ENCODE results near the gene PSD4. TPM values are rescaled to one million over a fixed set of nuclear protein-coding genes. Genes with fewer than 3 reads are reported as not detected.
"Not testable (repeated sequence)": the region's sequence is repeated elsewhere in the genome, so short reads cannot be mapped to it uniquely, and the experiment has no call there.

PSD4 gene
- total and polyA plus RNA-seq, 2 experiments from 2014 or later = 2.5 to 9.0 TPM

DNA sequence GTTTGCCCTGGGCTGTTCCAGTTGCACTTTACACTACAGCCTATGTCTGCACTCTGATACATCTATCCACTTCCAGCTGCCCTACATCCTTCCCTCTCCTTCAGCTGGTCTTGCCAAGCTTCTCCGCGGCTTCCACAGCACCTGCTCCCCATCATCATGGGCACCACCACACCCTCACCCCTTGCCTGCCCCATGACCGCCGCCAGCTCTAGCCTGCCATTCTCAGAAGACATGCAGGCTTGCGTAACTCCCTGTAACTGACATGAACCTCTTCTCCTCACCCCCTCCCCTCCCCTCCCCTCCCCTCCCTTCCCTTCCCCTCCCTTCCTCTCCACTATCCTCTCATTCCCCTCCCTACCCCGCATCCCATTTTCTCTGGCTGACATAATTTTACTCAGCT, 59.0 kb downstream of the PSD4 start:
- no peaks in the 10 kb centered on the region for H3K27me3 ChIP-seq
- H3K9me3 ChIP-seq (ENCODE audit: low read depth) = no peaks in the 10 kb centered on the region
- H3K4me3 ChIP-seq = no peak overlapping the region
- peaks cover 29% of the 10 kb centered on the region for H3K4me1 ChIP-seq (ENCODE audit: low read depth)
- H3K27ac ChIP-seq = no peak overlapping the region
- DNase-seq (ENCODE audit: low read depth in 1 of 2, low spot score in 1 of 2) = no peak
- TF ChIP-seq, protein P1, sequence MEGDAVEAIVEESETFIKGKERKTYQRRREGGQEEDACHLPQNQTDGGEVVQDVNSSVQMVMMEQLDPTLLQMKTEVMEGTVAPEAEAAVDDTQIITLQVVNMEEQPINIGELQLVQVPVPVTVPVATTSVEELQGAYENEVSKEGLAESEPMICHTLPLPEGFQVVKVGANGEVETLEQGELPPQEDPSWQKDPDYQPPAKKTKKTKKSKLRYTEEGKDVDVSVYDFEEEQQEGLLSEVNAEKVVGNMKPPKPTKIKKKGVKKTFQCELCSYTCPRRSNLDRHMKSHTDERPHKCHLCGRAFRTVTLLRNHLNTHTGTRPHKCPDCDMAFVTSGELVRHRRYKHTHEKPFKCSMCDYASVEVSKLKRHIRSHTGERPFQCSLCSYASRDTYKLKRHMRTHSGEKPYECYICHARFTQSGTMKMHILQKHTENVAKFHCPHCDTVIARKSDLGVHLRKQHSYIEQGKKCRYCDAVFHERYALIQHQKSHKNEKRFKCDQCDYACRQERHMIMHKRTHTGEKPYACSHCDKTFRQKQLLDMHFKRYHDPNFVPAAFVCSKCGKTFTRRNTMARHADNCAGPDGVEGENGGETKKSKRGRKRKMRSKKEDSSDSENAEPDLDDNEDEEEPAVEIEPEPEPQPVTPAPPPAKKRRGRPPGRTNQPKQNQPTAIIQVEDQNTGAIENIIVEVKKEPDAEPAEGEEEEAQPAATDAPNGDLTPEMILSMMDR (IDR thresholded peaks at IDR 0.05; ENCODE audit: low read depth, low read length) = no peak
- H3K36me3 ChIP-seq = no peaks in the 10 kb centered on the region

DNA sequence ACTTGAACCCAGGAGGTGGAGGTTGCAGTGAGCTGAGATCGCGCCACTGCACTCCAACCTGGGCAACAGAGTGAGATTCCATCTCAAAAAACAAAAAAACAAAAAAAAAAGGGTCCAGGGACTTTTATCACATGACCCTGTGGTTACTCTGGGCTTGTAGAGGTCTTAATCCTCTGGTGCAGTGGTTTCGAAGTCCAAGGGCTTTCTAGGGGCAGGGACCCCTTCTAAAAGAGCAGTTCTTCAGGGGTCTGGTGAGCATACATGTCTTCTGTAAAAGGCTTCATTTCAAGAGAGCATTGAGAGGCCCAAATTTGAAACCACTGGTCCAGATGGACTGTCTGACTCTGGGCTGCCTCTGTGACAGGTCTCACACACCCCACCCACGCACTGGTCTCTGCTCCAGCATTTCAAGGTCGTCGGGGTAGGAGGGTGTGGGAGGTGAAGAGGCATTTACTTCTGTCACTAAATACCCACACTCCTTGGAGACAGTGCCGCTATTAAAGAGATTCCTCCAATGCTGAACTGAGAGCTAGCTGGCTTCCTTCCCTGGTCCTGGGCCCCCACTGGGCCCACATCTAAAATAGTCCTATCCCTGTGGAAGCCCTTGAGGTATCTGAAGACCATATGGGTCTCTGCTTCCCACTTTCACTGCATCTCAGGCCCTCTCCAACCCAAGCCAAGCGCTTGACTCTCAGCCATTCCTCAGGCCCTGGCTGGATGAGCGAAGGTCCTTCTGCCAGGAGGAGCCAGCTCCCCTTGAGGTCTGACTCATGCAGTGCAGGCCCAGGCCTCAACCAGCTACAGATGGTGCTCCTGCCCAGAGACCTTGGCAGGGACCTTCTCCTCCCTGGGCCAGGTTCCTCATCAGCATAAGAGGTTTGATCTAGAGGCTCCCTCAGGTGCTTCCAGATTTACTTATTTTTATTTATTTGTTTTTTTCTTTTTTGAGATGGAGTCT, 60.1 kb downstream of the PSD4 start:
- Histone ChIP-seq H3K36me3 (no peaks in the 10 kb centered on the region), H3K27ac (no peak overlapping the region), H3K9me3 (ENCODE audit: low read depth) (no peaks in the 10 kb centered on the region), H3K4me3 (no peak overlapping the region), H3K27me3 (no peaks in the 10 kb centered on the region), H3K4me1 (ENCODE audit: low read depth) (peaks cover 27% of the 10 kb centered on the region)
- TF ChIP-seq, protein P1 (IDR thresholded peaks at IDR 0.05; ENCODE audit: low read depth, low read length) = peak; percentile 18
- peak in 1 of 2 donors; percentile 7 for DNase-seq (ENCODE audit: low read depth in 1 of 2, low spot score in 1 of 2)

DNA sequence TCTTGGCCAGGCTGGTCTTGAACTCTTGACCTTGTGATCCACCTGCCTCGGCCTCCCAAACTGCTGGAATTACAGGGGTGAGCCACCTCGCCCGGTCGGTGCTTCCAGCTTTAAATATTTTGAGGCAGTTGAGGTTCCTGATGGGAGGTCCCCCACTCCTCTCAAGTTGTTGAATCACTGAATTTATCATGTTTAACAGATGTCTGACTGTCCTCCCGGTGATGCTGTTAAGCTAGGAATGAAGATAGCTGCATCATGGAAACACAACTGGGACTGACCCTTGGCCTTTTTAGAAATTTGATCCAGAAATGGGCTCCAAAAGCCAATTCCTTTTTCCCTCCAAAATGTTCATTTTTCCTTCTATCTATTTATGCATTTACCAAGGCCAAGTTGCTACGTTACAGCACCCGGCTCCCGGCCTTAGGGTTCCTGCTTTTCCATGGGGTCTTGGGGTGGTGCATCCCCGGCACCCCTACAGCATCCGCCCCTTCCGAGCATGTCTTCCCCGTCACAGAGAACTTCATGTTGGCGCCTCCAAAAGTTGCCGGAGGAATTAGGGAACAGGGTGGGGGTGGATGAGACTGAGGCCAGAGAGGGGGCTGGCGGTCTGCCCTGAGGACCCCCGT, 61.1 kb downstream of the PSD4 start:
- Histone ChIP-seq H3K9me3 (ENCODE audit: low read depth) (no peaks in the 10 kb centered on the region), H3K4me3 (no peak overlapping the region), H3K27me3 (no peaks in the 10 kb centered on the region), H3K27ac (no peak overlapping the region), H3K36me3 (no peaks in the 10 kb centered on the region), H3K4me1 (ENCODE audit: low read depth) (peaks cover 18% of the 10 kb centered on the region)
- DNase-seq (ENCODE audit: low read depth in 1 of 2, low spot score in 1 of 2) = no peak
- TF ChIP-seq, protein P1 (IDR thresholded peaks at IDR 0.05; ENCODE audit: low read depth, low read length) = no peak

DNA sequence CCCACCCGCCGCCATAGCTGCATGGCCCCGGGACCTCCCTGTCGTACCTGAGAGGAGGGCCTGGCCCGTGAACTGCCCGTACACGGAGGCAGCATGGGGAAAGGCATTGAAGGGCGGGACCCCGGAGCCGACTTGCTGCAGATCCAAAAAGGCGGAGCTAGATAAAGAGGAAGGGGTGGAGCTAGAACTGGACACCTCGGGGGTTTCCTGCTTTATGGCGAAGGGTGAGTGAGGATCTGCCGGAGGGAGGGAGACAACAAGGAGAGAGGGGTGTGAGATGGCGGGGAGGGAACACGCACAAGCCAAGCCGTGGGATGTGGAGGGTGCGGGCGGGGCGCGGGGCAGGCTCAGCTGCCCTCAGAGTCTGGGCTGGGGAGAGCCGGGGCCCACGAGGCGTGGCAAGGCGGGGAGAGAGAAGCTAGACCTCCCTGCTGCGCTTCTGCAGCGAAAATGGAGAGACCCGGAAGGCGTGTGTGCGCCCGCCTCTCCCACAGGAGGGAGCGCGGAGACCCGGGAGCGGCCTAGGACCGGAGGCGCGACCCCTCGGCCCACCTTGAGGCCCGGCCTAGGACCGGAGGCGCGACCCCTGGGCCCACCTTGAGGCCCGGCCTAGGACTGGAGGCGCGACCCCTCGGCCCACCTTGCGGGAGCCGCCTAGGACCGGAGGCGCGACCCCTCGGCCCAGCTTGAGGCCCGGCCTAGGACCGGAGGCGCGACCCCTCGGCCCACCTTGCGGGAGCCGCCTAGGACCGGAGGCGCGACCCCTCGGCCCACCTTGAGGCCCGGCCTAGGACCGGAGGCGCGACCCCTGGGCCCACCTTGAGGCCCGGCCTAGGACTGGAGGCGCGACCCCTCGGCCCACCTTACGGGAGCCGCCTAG, 61.8 kb downstream of the PSD4 start:
- peaks cover 19% of the 10 kb centered on the region for H3K4me1 ChIP-seq (ENCODE audit: low read depth)
- H3K36me3 ChIP-seq; H3K4me3 ChIP-seq; H3K27ac ChIP-seq; H3K27me3 ChIP-seq; H3K9me3 ChIP-seq (ENCODE audit: low read depth): not testable (repeated sequence)
- peak in 1 of 2 donors; percentile 70 for DNase-seq (ENCODE audit: low read depth in 1 of 2, low spot score in 1 of 2)

DNA sequence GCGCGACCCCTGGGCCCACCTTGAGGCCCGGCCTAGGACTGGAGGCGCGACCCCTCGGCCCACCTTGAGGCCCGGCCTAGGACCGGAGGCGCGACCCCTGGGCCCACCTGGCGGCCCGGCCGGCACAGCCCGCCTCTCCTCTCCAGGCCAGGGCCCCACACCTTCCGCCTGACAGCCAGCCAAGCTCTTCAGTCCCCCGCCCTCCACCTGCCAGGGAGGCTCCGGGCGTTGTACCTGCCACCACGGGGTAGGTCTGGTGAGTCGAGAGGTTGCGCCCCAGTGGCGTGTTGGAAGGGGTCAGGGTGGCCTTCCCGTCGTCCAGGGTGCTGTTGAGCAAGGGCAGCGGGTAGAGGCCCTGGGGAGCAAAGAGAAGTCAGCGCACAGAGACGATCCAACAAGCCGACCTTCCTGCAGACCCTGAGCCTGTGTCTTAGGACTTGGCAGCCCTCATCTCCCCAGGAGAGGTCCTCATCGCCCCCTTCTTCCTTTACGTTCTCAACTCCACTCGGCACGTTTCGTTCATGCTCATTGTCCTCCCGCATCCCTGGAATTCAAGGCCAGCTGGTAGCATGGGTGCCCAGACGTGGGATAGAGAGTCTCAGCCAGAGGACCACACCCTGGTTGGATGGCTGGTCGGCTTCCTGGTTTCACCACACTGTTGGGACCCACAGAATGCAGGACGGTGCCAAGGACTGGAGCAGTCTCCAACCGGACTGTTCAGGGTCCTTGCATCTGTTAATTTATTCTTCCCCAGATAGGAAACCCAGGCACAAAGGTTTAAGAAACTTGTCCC, 62.8 kb downstream of the PSD4 start:
- TF ChIP-seq, protein P1 (IDR thresholded peaks at IDR 0.05; ENCODE audit: low read depth, low read length) = no peak
- H3K4me1 ChIP-seq (ENCODE audit: low read depth) = peaks cover 10% of the 10 kb centered on the region
- H3K4me3 ChIP-seq = no peak overlapping the region
- DNase-seq (ENCODE audit: low read depth in 1 of 2, low spot score in 1 of 2) = no peak
- no peaks in the 10 kb centered on the region for H3K27me3 ChIP-seq
- no peaks in the 10 kb centered on the region for H3K36me3 ChIP-seq
- no peaks in the 10 kb centered on the region for H3K9me3 ChIP-seq (ENCODE audit: low read depth)
- H3K27ac ChIP-seq = no peak overlapping the region
